Natural killer cell treated with Interleukin-12 subunit alpha and Interleukin-12 subunit beta and Interleukin-15 and Interleukin-18, amount 100 ng/mL, for 72 hours (primary cell): ENCODE results near the gene LRRTM4. TPM values are rescaled to one million over a fixed set of nuclear protein-coding genes. Genes with fewer than 3 reads are reported as not detected.

Experiments
- ATAC-seq, 2 donors: fragments of 150-1000 bp; cut with Tn5 transposase in 1 of 2; sonication (Bioruptor Pico), chemical (Tn5 transposase) in 1 of 2; 2 replicates each; pipeline ENCODE4 v1.10.0; 2021
- DNase-seq: peaks from one replicate; pipeline ENCODE4 v3.0.0; 2022; ENCODE audit warnings: low spot score
- H3K27ac Mint-ChIP-seq, 2 donors: 1 replicate in 1 of 2; 2 replicates in 1 of 2; pipeline ENCODE4 v1.8.0; 2022; ENCODE audit warnings: mixed read lengths in 2 of 2, mild to moderate bottlenecking in 1 of 2, moderate library complexity in 1 of 2
- H3K27me3 Mint-ChIP-seq, 2 donors: 1 replicate in 1 of 2; 2 replicates in 1 of 2; pipeline ENCODE4 v1.8.0; 2022; ENCODE audit warnings: mixed read lengths in 2 of 2
- H3K36me3 Mint-ChIP-seq: one replicate; pipeline ENCODE4 v1.8.0; 2022; ENCODE audit warnings: mixed read lengths
- H3K4me1 Mint-ChIP-seq, 2 donors: 1 replicate in 1 of 2; 2 replicates in 1 of 2; pipeline ENCODE4 v1.8.0; 2022; ENCODE audit warnings: low read depth in 2 of 2, mixed read lengths in 2 of 2, mild to moderate bottlenecking in 1 of 2
- H3K4me3 Mint-ChIP-seq: one replicate; pipeline ENCODE4 v1.8.0; 2022; ENCODE audit warnings: mixed read lengths
- H3K9me3 Mint-ChIP-seq: 2 replicates; pipeline ENCODE4 v1.8.0; 2022; ENCODE audit warnings: mixed read lengths
- total RNA-seq, 2 donors: library from RNA; stranded (reverse); gene quantifications; one replicate each; pipeline ENCODE4 v1.2.3, GENCODE V29; 2022

The LRRTM4 gene
- total RNA-seq, 2 donors from 2014 or later, result not detected

DNA sequence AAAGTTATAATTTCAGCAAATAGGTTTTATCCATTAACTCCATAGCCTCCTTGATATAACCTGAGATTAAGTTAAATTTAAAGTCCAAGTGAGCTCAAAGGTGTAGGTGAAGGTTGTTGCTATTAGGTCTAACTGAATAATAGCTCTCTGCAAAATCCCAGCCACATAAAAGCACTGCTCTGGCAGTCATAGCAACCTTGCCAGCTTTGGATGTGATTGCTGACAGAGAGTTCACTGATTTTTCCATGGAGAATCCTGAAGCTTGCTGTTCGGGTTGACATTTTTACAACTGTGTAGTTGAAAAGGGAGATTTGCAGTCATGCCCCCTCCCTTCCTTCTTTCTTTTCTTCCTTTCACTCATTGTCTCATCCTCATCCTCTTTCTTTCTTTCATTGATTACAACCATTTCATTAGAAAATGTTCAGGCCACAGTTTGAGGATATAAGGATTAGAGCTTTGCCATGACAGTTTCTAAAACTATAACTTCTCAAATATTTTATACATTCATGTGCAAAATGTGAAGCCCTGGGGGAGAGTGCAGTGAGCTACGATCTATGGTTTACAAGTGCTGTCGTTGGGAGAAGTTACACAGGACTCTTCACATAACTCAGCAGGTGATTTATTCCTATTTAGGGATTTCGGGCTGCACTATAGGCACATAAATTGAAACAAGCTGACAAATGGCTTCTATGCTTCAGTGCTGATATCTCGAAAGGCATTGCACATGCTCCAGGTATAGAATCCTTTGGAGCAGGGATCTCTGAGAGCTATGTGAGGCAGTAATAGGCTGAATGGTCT, 193.8 kb downstream of the LRRTM4 start:
- Mint-ChIP-seq H3K9me3 (peaks cover 15% of the 10 kb centered on the region), H3K27me3 (no peaks in the 10 kb centered on the region), H3K4me1 (no peaks in the 10 kb centered on the region), H3K27ac (no peak overlapping the region), H3K4me3 (no peak overlapping the region), H3K36me3 (peaks cover 15% of the 10 kb centered on the region)
- no peak for DNase-seq
- ATAC-seq, result no peak

GRCh38 chr2:77325395-77325794, 196.8 kb downstream of the LRRTM4 start:
- Mint-ChIP-seq H3K9me3 (peaks cover 15% of the 10 kb centered on the region), H3K4me1 (no peaks in the 10 kb centered on the region), H3K4me3 (no peak overlapping the region), H3K27me3 (no peaks in the 10 kb centered on the region), H3K36me3 (peaks cover 15% of the 10 kb centered on the region), H3K27ac (no peak overlapping the region)
- DNase-seq (no peak), ATAC-seq (no peak)

GRCh38 chr2:77322431-77322830, 199.7 kb downstream of the LRRTM4 start:
- no peak overlapping the region for H3K27ac Mint-ChIP-seq
- H3K4me1 Mint-ChIP-seq, result no peaks in the 10 kb centered on the region
- H3K27me3 Mint-ChIP-seq, result no peaks in the 10 kb centered on the region
- ATAC-seq, result no peak
- H3K9me3 Mint-ChIP-seq, result peaks cover 12% of the 10 kb centered on the region
- no peak for DNase-seq
- no peak overlapping the region for H3K4me3 Mint-ChIP-seq
- peaks cover 5% of the 10 kb centered on the region for H3K36me3 Mint-ChIP-seq

DNA sequence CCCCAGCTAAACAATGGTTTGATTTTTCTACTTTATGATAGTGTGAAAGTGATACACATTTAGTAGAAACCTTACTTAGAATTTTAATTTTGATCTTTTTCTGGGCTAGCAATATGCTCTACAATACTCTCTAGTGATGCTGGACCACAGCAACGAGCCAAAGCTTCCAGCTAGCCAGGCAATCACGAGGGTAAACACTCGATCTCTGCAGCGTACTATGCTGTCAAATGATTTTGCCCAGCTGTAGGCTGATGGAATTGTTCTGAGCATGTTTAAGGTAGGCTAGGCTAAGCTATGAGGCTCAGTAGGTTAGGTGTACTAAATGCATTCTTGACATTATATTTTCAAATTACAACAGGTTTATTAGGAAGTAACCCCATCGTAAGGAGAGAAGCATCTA, 207.5 kb downstream of the LRRTM4 start:
- no peak for DNase-seq
- Mint-ChIP-seq H3K4me3 (no peak overlapping the region), H3K36me3 (peaks cover 5% of the 10 kb centered on the region), H3K27ac (no peak overlapping the region), H3K4me1 (no peaks in the 10 kb centered on the region), H3K9me3 (peaks cover 22% of the 10 kb centered on the region), H3K27me3 (no peaks in the 10 kb centered on the region)
- no peak for ATAC-seq

DNA sequence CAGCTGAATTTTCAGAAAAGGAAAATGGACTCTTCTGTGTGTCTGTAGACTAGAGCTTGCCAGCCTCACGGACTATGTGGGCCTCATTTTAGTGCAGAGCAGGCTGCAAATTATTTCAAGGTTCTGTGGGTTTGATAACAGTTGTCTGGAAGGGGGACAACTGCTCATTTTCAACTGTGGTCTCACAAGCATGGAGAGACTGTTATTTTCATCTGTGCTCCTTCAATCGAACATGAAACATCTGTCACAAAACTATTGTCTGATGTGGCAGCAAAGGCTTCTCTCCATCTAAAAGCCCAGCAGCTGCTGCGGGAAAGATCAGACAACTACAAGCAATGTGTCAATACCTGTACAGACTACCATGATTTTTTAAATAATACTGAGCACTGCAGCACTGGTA, 211.8 kb downstream of the LRRTM4 start:
- H3K9me3 Mint-ChIP-seq, result peaks cover 30% of the 10 kb centered on the region
- H3K27ac Mint-ChIP-seq, result no peak overlapping the region
- no peaks in the 10 kb centered on the region for H3K27me3 Mint-ChIP-seq
- H3K4me1 Mint-ChIP-seq, result no peaks in the 10 kb centered on the region
- no peak overlapping the region for H3K4me3 Mint-ChIP-seq
- no peak for DNase-seq
- peaks cover 5% of the 10 kb centered on the region for H3K36me3 Mint-ChIP-seq
- no peak for ATAC-seq

- Mint-ChIP-seq H3K27me3 (no peaks in the 10 kb centered on the region), H3K9me3 (peaks cover 30% of the 10 kb centered on the region), H3K27ac (no peak overlapping the region), H3K4me3 (no peak overlapping the region), H3K36me3 (peaks cover 5% of the 10 kb centered on the region), H3K4me1 (no peaks in the 10 kb centered on the region)
- ATAC-seq (no peak), DNase-seq (no peak)
These were observed 212.5 kb downstream of the LRRTM4 start for GRCh38 chr2:77309725-77310124.

GRCh38 chr2:77301441-77301840, 220.7 kb downstream of the LRRTM4 start:
- ATAC-seq (no peak), DNase-seq (no peak)
- no peaks in the 10 kb centered on the region for H3K4me1 Mint-ChIP-seq
- peaks cover 12% of the 10 kb centered on the region for H3K9me3 Mint-ChIP-seq
- no peak overlapping the region for H3K4me3 Mint-ChIP-seq
- no peak overlapping the region for H3K27ac Mint-ChIP-seq
- H3K27me3 Mint-ChIP-seq, result no peaks in the 10 kb centered on the region
- H3K36me3 Mint-ChIP-seq, result no peaks in the 10 kb centered on the region

GRCh38 chr2:77296791-77297190, 225.4 kb downstream of the LRRTM4 start:
- DNase-seq, result no peak
- Mint-ChIP-seq H3K27ac (no peak overlapping the region), H3K36me3 (no peaks in the 10 kb centered on the region), H3K4me1 (no peaks in the 10 kb centered on the region), H3K4me3 (no peak overlapping the region), H3K9me3 (peaks cover 5% of the 10 kb centered on the region), H3K27me3 (no peaks in the 10 kb centered on the region)
- ATAC-seq, result no peak

DNA sequence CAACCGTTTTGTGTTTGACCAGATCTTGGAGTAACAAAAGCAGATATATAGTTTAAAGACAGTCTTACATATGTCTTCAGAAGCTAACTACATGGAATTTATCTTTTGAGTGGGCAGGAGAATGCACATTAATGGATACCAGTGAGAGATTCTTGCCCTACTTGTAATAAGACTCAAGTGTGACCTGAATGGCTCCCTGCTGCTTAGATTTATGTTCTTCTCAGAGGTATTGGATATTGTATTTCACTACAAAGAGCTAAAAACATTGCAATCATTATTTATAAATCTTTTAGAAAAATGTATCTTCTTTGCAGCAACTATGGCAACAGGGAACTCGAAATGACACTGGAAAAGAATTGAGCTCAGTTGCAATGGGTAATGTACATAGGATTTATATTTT, 227.7 kb downstream of the LRRTM4 start:
- ATAC-seq, result no peak
- Mint-ChIP-seq H3K36me3 (no peaks in the 10 kb centered on the region), H3K27ac (no peak overlapping the region), H3K4me3 (no peak overlapping the region), H3K9me3 (peaks cover 9% of the 10 kb centered on the region), H3K27me3 (no peaks in the 10 kb centered on the region), H3K4me1 (no peaks in the 10 kb centered on the region)
- no peak for DNase-seq

GRCh38 chr2:77284353-77284752, 237.8 kb downstream of the LRRTM4 start:
- Mint-ChIP-seq H3K36me3 (no peaks in the 10 kb centered on the region), H3K4me1 (no peaks in the 10 kb centered on the region), H3K27me3 (no peaks in the 10 kb centered on the region), H3K9me3 (peaks cover 7% of the 10 kb centered on the region), H3K4me3 (no peak overlapping the region), H3K27ac (no peak overlapping the region)
- ATAC-seq (no peak), DNase-seq (no peak)

GRCh38 chr2:77271262-77271661, 250.9 kb downstream of the LRRTM4 start:
- H3K9me3 Mint-ChIP-seq, result peaks cover 26% of the 10 kb centered on the region
- ATAC-seq, result no peak
- no peaks in the 10 kb centered on the region for H3K27me3 Mint-ChIP-seq
- H3K27ac Mint-ChIP-seq, result no peak overlapping the region
- DNase-seq, result no peak
- H3K4me3 Mint-ChIP-seq, result no peak overlapping the region
- H3K4me1 Mint-ChIP-seq, result no peaks in the 10 kb centered on the region
- H3K36me3 Mint-ChIP-seq, result peaks cover 9% of the 10 kb centered on the region

DNA sequence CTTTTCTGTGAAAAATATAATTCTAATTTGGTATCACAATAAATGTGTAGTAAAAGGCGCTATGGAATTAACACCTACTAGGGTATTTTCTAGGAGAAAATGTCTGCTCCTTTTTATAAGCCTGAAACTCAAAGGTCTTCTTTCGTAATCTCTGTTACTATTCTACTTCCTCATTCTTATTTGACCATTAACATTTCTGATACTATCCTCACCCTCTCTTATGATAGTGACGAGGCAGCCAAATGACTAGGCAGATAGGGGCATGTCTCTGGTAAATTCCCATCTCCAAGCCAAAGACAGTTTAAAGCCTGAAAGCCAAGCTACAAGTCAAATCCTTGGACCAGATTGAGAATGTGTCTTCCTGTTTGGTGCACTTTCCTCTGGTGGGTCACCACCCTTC, 251.7 kb downstream of the LRRTM4 start:
- no peak overlapping the region for H3K4me3 Mint-ChIP-seq
- ATAC-seq, result no peak
- peaks cover 9% of the 10 kb centered on the region for H3K36me3 Mint-ChIP-seq
- H3K4me1 Mint-ChIP-seq, result no peaks in the 10 kb centered on the region
- DNase-seq, result no peak
- H3K27me3 Mint-ChIP-seq, result no peaks in the 10 kb centered on the region
- no peak overlapping the region for H3K27ac Mint-ChIP-seq
- H3K9me3 Mint-ChIP-seq, result peaks cover 23% of the 10 kb centered on the region

DNA sequence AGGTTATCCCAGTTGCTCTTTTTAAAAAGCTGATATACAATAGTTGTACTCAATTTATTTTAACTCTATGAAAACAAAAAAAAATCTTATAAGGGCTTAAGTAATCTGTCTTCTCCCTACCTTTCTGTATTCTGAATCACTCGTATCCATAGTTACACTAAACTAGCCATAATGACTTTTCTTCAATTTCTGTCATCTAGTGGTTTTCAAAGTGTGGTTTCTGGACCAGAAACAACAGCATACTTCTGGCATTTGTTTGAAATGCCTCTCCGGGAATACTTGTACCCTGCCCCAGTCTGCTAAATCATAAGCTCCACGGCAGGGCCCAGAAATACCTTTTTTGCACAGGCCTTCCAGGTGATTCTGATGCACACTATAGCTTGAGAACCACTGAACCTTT, 253.6 kb downstream of the LRRTM4 start:
- Mint-ChIP-seq H3K27me3 (no peaks in the 10 kb centered on the region), H3K4me3 (no peak overlapping the region), H3K27ac (no peak overlapping the region), H3K9me3 (peaks cover 22% of the 10 kb centered on the region), H3K36me3 (peaks cover 9% of the 10 kb centered on the region), H3K4me1 (no peaks in the 10 kb centered on the region)
- ATAC-seq, result no peak
- no peak for DNase-seq

- Mint-ChIP-seq H3K27me3 (no peaks in the 10 kb centered on the region), H3K4me3 (no peak overlapping the region), H3K9me3 (peaks cover 20% of the 10 kb centered on the region), H3K4me1 (no peaks in the 10 kb centered on the region), H3K36me3 (peaks cover 15% of the 10 kb centered on the region), H3K27ac (no peak overlapping the region)
- no peak for DNase-seq
- no peak for ATAC-seq
These were observed 289.2 kb downstream of the LRRTM4 start for GRCh38 chr2:77232909-77233425.

DNA sequence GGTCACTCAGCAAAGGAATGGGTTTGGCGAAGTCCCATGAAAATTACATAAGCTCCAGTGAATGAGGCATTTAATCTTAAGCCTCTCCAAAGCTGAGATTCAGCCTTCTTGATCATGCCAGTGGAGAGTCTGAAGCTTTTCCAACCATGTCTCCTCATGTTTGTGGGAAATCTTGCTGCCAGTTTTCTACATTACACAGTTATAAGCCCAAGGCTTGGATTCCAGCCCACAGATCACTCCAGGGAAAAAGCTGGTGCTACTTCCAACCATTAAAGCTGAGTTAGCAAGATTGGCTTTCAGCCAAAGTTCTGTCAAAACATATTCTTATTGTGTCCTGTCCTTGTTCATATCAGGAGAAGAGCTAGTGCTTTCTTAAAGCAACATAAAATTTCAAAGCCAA, 293.8 kb downstream of the LRRTM4 start:
- Mint-ChIP-seq H3K36me3 (peaks cover 4% of the 10 kb centered on the region), H3K27me3 (no peaks in the 10 kb centered on the region), H3K27ac (no peak overlapping the region), H3K4me1 (no peaks in the 10 kb centered on the region), H3K4me3 (no peak overlapping the region), H3K9me3 (peaks cover 6% of the 10 kb centered on the region)
- DNase-seq (no peak), ATAC-seq (no peak)
